Activated naive CD4-positive, alpha-beta T cell treated with anti-CD3 and anti-CD28 coated beads for 36 hours (primary cell): Measurements from ENCODE around the gene GORAB. TPM values are rescaled to one million over a fixed set of nuclear protein-coding genes. Genes with fewer than 3 reads are reported as not detected.

Experiments
- CTCF ChIA-PET: fragments of 350-600 bp; sonication (Branson Sonifier 250); formaldehyde crosslinking; loops from one replicate; lab custom pipeline; 2021; ENCODE audit warnings: antibody characterized with exemption; lab: Charles Lee
- DNase-seq: peaks from one replicate; pipeline ENCODE4 v3.0.0-alpha.2; 2020
- H3K27ac Mint-ChIP-seq: one replicate; pipeline ENCODE4 v1.8.0; 2021; ENCODE audit warnings: mild to moderate bottlenecking, mixed read lengths
- H3K27me3 Mint-ChIP-seq: one replicate; pipeline ENCODE4 v1.8.0; 2021; ENCODE audit warnings: low read depth, mixed read lengths
- H3K36me3 Mint-ChIP-seq: one replicate; pipeline ENCODE4 v1.8.0; 2021; ENCODE audit warnings: low read depth, mixed read lengths
- H3K4me1 Mint-ChIP-seq: one replicate; pipeline ENCODE4 v1.8.0; 2021; ENCODE audit warnings: low read depth, mixed read lengths
- H3K4me3 Mint-ChIP-seq: one replicate; pipeline ENCODE4 v1.8.0; 2021; ENCODE audit warnings: mild to moderate bottlenecking, moderate library complexity, mixed read lengths
- H3K9me3 Mint-ChIP-seq: one replicate; pipeline ENCODE4 v1.8.0; 2021; ENCODE audit warnings: mixed read lengths
- intact Hi-C: fragments of 100-400 bp; cut with micrococcal nuclease; formaldehyde crosslinking; loops from one replicate; pipeline ENCODE4 v1.15.1; 2023
- total RNA-seq, 2 experiments: library from RNA; stranded (reverse); gene quantifications; one replicate each; pipeline ENCODE4 v1.2.3, GENCODE V29; 2021

The GORAB gene
- total RNA-seq, 2 experiments from 2014 or later = 9.5 TPM

DNA sequence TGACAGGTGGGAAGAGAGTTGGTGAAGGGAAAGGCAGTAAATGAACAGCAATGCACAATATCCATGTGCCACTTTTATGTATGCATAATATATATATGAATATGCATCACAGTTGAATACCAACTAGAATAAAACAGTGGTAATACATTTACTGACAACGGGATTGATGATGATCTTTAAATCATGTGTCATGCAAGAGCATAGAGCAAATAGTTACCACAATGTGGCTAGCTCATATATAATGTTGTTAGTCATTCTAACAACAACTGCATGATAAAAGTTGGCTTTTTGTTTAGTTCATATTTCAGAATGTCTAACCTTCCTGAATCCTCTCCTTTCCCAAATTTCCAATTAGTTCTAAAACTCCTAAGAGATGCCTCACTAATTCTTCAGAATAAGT, 46.4 kb downstream of the GORAB start:
- CTCF ChIA-PET = no interaction called here
- H3K4me1 Mint-ChIP-seq = no peaks in the 10 kb centered on the region
- H3K4me3 Mint-ChIP-seq = no peak overlapping the region
- H3K36me3 Mint-ChIP-seq = no peaks in the 10 kb centered on the region
- H3K9me3 Mint-ChIP-seq = peaks cover 2% of the 10 kb centered on the region
- no peak for DNase-seq
- no peak overlapping the region for H3K27ac Mint-ChIP-seq
- intact Hi-C loops = no loop called here
- peaks cover 11% of the 10 kb centered on the region for H3K27me3 Mint-ChIP-seq

DNA sequence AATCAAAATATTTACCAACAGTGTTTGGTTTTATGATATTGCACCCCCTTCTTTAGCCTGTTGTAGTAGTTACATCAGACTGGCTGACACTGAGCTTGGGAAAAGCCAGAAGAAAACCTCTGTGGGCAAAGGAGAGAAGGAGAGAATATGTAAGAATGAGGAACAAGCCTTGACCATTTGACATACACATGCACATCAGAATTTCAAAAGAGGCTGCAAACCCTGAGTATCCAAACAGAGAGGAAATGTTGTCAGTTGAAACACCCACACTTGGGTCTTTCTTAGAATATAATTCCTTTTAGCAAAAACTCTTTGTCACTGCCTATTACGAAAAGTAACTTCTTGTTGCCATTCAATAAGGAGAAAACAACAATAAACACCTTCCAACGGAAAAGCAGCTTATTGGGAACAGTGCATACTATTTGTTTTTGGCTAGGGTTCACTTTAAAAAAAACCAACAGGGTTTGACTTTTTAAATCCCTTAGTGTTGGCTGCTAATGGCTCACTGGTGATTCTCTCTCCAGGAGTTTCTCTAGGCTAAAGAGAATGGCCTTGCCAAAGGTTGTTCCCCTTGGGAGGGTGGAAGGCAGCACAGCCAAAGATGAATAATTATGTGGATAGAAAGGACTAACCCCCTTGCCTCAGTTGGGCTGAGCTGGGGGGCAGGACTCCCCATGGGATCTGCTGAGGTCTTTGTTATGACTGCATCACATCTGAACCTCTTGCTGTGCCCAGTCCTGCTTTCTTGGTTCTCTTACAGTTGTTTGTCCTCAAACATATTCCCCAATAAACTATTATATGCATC, 48.9 kb downstream of the GORAB start:
- CTCF ChIA-PET = no interaction called here

DNA sequence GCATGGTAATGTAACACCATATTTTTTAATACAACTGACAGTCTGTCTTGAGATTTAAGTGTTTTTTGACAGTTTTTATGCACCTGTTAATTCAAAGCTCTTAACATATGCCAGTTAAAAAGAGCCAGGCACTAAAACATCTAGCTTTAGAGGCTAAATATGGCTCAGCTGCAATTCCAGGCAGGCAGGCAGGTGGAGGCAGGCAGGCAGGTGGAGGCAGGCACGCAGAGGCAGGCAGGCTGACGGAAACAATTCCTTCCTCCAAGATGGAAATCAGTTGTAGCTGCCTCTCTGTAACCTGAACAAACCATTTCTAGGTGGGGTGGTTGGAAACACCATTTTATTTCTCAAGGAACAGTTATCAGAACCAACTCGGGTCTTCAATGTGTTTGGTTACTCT, 51.2 kb downstream of the GORAB start:
- H3K27ac Mint-ChIP-seq = no peak overlapping the region
- CTCF ChIA-PET = no interaction called here
- DNase-seq = no peak
- no peaks in the 10 kb centered on the region for H3K9me3 Mint-ChIP-seq
- H3K4me3 Mint-ChIP-seq = no peak overlapping the region
- peaks cover 22% of the 10 kb centered on the region for H3K27me3 Mint-ChIP-seq
- H3K4me1 Mint-ChIP-seq = peaks cover 7% of the 10 kb centered on the region
- H3K36me3 Mint-ChIP-seq = no peaks in the 10 kb centered on the region
- intact Hi-C loops = no loop called here

More for the DNA sequence above, 48.9 kb downstream of the GORAB start:
- no peaks in the 10 kb centered on the region for H3K36me3 Mint-ChIP-seq
- intact Hi-C loops = no loop called here
- no peak for DNase-seq
- H3K27me3 Mint-ChIP-seq = peaks cover 23% of the 10 kb centered on the region
- H3K4me3 Mint-ChIP-seq = no peak overlapping the region
- H3K4me1 Mint-ChIP-seq = no peaks in the 10 kb centered on the region
- H3K9me3 Mint-ChIP-seq = no peaks in the 10 kb centered on the region
- H3K27ac Mint-ChIP-seq = no peak overlapping the region

DNA sequence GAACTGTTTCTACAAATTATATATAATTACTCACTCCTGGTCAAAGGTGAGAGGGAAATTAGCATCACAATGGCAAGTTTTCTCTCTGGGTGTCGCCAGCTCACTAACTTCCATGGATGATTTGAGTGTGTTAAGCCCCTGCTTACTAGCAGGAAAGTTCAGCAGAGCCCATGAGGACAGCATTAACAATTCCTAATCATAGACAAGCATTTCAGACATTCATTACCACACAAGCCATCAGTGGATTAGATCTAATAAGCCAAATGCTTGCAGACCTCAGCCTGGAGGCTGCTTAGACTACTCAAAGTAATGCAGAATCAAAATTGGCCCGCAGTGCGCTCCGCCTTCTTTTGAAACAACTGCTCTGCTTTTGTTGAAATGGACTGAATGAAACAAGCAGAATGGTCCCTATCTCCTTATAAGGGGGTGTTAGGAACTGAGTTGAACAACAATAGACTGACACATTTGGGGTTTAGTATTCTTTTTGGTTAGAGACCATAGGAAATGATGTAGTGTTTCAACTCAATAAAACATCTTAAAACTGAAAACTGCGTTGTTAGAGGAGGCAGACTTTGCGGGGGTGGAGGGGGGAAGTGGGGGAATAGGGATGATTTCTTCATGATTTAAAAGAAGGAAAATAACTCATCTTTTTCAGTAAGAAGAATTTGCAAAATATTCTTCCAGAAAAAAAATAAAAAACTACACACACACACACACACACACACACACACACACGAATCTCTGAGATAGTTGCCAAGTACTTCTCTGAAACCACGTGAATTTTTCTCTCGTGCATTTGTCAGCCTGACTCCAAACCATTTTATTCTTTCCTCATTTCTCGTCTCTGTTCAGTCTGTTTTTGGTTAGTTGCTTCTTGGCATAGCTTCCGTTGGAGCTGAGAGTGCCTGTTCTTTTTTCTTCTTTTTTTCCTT, 54.6 kb downstream of the GORAB start:
- peaks cover 35% of the 10 kb centered on the region for H3K27me3 Mint-ChIP-seq
- DNase-seq = no peak
- H3K4me1 Mint-ChIP-seq = peaks cover 7% of the 10 kb centered on the region
- intact Hi-C loops = no loop called here
- CTCF ChIA-PET = no interaction called here
- H3K36me3 Mint-ChIP-seq = no peaks in the 10 kb centered on the region
- no peak overlapping the region for H3K27ac Mint-ChIP-seq
- no peaks in the 10 kb centered on the region for H3K9me3 Mint-ChIP-seq
- H3K4me3 Mint-ChIP-seq = no peak overlapping the region

DNA sequence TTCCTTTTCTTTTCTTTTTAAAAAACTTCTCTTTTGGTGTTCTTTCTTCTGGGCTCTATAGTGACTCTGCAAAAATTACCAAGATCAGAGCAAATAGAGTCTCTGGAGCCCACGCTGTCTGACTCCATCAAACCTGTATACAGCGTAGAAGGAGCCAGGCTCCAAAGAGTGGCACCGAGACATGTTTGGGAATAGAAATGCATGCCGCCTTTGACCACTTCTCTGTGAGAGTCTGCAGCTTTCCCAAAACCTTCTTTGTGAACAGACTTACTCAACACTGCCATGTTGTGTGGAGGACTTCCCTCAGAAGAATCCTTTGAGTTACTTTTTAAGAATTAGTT, 55.3 kb downstream of the GORAB start:
- Mint-ChIP-seq H3K4me1 (peaks cover 7% of the 10 kb centered on the region), H3K9me3 (no peaks in the 10 kb centered on the region), H3K36me3 (no peaks in the 10 kb centered on the region), H3K27ac (no peak overlapping the region), H3K27me3 (peaks cover 39% of the 10 kb centered on the region), H3K4me3 (no peak overlapping the region)
- intact Hi-C loops = no loop called here
- CTCF ChIA-PET = no interaction called here
- DNase-seq = no peak

DNA sequence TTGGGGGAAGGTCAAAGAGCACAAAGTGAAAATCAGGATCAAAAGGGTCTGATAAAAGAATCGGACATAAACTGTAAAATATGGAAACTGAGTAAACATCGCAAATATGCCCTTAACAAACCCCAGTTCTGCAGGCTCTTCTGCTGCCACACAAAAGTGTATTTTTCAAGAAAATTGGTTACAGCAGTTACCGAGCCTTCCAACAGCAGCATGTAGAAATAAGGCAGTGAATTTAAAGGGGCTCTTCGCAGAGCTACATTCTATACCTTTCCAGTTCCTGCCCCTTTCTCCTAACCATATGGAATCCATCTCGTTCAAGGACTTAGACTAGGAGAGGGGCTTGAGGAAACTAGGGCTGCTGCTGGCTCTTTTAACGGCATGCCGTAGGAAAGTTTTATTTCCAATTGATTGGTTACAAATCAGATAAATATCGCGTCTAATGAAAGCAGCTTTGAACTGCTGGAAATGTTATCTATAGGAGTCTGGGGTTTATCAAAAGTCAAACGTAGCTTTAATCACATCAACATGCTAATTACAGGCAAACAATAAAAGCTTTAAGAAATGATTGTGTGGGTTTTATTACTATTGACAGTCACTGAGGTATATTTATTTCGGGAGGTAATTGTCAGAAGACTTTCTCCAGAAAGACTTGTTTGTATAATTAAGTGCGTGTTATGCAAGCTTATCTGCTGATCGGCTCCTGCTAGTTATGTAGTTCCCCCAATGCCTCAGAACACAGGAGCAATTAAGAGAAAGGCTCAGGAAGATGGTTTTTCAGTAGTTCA, 59.1 kb downstream of the GORAB start:
- H3K27ac Mint-ChIP-seq = no peak overlapping the region
- peaks cover 3% of the 10 kb centered on the region for H3K9me3 Mint-ChIP-seq
- CTCF ChIA-PET = no interaction called here
- H3K36me3 Mint-ChIP-seq = no peaks in the 10 kb centered on the region
- peaks cover 32% of the 10 kb centered on the region for H3K27me3 Mint-ChIP-seq
- DNase-seq = no peak
- intact Hi-C loops = loop anchor here (10.0 kb wide), 1 partner anchor 126 kb away; no protein-coding TSS in a partner anchor
- peaks cover 7% of the 10 kb centered on the region for H3K4me1 Mint-ChIP-seq
- no peak overlapping the region for H3K4me3 Mint-ChIP-seq

DNA sequence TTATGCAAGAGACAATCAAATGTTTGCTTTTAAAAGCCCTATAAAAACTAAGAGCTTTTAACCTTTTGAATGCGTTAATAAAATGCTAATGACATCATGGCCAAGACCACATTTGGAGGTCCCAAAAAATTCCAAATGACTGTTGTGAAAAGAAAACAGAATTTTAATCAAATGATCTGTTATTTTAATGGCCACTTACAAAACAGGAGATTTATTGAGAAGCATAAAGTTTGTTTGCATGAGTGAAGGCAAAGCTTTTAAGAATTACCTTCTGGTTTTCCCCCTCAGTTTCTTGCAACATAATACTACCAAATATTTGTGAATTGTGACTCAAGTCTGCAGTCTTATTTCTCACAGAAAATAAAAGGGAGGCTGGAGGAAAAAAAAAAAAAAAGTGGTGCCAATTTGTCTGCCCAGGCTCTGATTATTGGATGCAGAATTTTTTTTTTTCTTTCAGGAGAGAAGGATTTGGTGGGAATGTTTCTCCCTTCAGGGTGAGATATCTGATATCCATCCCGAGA, 60.7 kb downstream of the GORAB start:
- H3K4me1 Mint-ChIP-seq = no peaks in the 10 kb centered on the region
- H3K27ac Mint-ChIP-seq = no peak overlapping the region
- intact Hi-C loops = loop anchor here (10.0 kb wide), 1 partner anchor 128 kb away; no protein-coding TSS in a partner anchor
- CTCF ChIA-PET = no interaction called here
- H3K4me3 Mint-ChIP-seq = no peak overlapping the region
- peaks cover 7% of the 10 kb centered on the region for H3K9me3 Mint-ChIP-seq
- no peak for DNase-seq
- H3K36me3 Mint-ChIP-seq = no peaks in the 10 kb centered on the region
- peaks cover 29% of the 10 kb centered on the region for H3K27me3 Mint-ChIP-seq

DNA sequence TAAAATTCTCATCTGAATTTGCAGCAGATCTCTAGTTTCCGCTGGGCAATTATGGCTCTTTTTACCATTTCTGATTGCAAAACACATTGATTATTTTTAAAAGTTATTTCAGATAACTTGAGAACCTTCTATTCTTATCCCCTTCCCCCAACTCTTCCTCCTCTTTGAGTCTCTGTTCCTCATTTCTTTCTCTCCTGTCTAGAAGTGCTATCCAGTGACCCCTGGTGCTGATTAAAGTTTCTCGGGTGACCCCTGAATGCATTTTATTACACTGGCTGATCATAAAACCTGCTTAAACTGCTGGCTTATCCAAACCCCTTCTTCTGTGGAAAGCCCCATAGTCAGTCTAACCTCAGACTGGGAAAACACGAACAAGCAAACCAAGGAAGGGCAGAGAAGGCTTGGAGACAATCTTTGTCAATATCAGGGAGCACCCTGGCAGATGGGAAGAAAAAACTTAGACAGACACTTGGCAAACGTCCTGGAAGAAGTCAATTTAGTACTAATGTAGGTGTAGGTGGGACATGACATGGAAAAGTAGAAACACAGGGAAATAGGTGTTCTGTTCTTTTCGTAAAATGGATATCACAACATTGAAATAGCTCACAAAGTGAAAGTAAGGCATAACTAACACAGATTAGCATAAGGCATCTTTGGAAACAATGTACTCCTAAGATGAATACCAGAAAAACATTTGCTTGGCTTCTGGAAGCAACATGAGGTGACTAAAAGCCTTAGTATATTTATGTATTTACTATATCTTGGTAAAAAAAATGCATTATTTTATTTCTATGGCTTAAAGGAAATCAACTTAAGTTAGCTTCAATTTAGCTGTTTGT, 61.4 kb downstream of the GORAB start:
- Mint-ChIP-seq H3K27ac (no peak overlapping the region), H3K9me3 (peaks cover 7% of the 10 kb centered on the region), H3K4me3 (no peak overlapping the region), H3K4me1 (no peaks in the 10 kb centered on the region), H3K36me3 (no peaks in the 10 kb centered on the region), H3K27me3 (peaks cover 29% of the 10 kb centered on the region)
- CTCF ChIA-PET = interaction anchor here (0.5 kb wide), 1 partner anchor 1165 kb away, joined by 3 read pairs; no protein-coding TSS in a partner anchor
- intact Hi-C loops = loop anchor here (10.0 kb wide), 1 partner anchor 129 kb away; no protein-coding TSS in a partner anchor
- DNase-seq = no peak

DNA sequence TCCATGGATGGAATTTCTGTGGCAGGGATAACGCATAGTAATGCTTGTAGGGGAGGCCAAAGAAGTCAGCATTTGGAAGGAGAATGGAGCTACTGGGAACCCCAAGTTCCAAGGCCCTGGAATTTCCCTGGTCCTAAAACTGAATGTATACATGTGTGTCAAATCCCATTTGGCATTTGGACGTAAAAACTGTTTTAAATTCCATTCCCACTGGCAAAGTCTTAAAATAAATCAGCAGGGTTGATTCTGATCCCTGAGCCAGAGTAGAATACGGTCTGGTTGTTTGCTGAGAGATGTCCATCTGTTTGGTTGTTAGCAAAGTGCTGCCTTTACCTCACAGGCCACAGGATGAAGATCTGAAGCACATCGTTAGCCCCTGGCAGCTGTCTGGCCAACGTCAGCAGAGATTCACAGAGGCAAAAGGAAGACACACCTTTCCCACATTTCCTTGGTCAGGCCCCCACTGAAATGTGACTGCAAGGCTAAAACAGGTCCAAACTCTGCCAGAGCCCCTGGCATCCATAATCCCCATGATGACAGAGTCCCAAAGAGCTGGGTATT, 62.2 kb downstream of the GORAB start:
- intact Hi-C loops = loop anchor here (10.0 kb wide), 1 partner anchor 129 kb away; no protein-coding TSS in a partner anchor
- no peak for DNase-seq
- Mint-ChIP-seq H3K27me3 (peaks cover 21% of the 10 kb centered on the region), H3K4me3 (no peak overlapping the region), H3K36me3 (no peaks in the 10 kb centered on the region), H3K27ac (no peak overlapping the region), H3K9me3 (peaks cover 7% of the 10 kb centered on the region), H3K4me1 (no peaks in the 10 kb centered on the region)
- CTCF ChIA-PET = interaction anchor here (0.5 kb wide), 1 partner anchor 1165 kb away, joined by 3 read pairs; no protein-coding TSS in a partner anchor

DNA sequence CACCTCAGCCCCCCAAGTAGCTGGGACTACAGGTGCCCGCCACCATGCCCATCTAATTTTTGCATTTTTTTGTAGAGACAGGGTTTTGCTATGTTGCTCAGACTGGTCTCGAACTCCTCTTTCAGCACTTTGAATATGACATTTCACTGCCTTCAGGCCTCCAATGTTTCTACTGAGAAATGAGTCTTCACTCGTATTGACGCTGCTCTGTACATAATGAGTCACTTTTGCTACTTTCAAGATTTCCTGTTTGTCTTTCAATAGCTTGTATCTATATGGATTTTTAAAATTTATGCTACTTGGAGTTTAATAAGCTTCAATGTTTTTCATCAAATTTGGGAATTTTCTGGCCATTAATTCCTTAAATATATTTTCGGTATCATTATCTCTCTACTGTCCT, 64.7 kb downstream of the GORAB start:
- Mint-ChIP-seq H3K27me3 (peaks cover 14% of the 10 kb centered on the region), H3K27ac (no peak overlapping the region), H3K4me1 (no peaks in the 10 kb centered on the region), H3K9me3 (peaks cover 10% of the 10 kb centered on the region), H3K36me3 (no peaks in the 10 kb centered on the region), H3K4me3 (no peak overlapping the region)
- no peak for DNase-seq
- intact Hi-C loops = loop anchor here (10.0 kb wide), 1 partner anchor 132 kb away; no protein-coding TSS in a partner anchor
- CTCF ChIA-PET = no interaction called here

DNA sequence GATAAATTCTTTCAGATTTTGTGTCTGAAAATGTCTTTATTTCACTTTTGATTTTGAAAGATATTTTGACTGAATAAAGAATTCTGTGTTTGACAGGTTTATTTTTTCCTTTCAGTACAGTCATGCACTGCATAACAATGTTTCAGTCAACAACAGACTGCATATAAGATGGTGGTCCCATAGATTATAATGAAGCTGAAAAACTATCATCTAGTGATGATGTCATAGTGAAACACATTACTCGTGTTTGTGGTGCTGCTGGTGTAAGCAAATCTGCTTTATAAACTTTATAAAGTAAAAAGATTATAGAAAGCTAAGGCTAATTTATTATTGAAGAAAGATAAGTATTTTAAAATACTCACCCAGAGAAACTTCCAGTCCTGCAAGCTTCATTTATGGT, 66.7 kb downstream of the GORAB start:
- peaks cover 6% of the 10 kb centered on the region for H3K36me3 Mint-ChIP-seq
- H3K27ac Mint-ChIP-seq = no peak overlapping the region
- no peak overlapping the region for H3K4me3 Mint-ChIP-seq
- CTCF ChIA-PET = no interaction called here
- peaks cover 24% of the 10 kb centered on the region for H3K9me3 Mint-ChIP-seq
- no peak for DNase-seq
- intact Hi-C loops = loop anchor here (10.0 kb wide), 1 partner anchor 134 kb away; no protein-coding TSS in a partner anchor
- peaks cover 5% of the 10 kb centered on the region for H3K27me3 Mint-ChIP-seq
- no peaks in the 10 kb centered on the region for H3K4me1 Mint-ChIP-seq
